Large intestine (tissue), 3 donors: ENCODE measurements around the gene SRPX2. TPM values are rescaled to one million over a fixed set of nuclear protein-coding genes. Genes with fewer than 3 reads are reported as not detected.

Source experiments
- DNase-seq, 2 donors: peaks; one replicate each; pipeline versions ENCODE4 v3.0.0 to v3.0.0-alpha.2; 2013
- H3K27ac ChIP-seq: one replicate; pipeline ENCODE4 v1.5.1; 2013; ENCODE audit warnings: low read length
- H3K27me3 ChIP-seq: 2 replicates; pipeline ENCODE4 v1.6.1; 2013; ENCODE audit warnings: low read length; ENCODE audit not compliant: control insufficient read depth, insufficient read depth
- H3K36me3 ChIP-seq: 2 replicates; pipeline ENCODE4 v1.6.1; 2013; ENCODE audit warnings: low read length; ENCODE audit not compliant: control insufficient read depth, insufficient read depth
- H3K4me1 ChIP-seq: one replicate; pipeline ENCODE4 v1.6.1; 2013; ENCODE audit warnings: low read length; ENCODE audit not compliant: control insufficient read depth, insufficient read depth
- H3K4me3 ChIP-seq: one replicate; pipeline ENCODE4 v1.5.1; 2013; ENCODE audit warnings: low read length
- H3K9me3 ChIP-seq: one replicate; pipeline ENCODE4 v1.6.1; 2013; ENCODE audit warnings: mild to moderate bottlenecking, low read depth, low read length, moderate library complexity; ENCODE audit not compliant: control insufficient read depth
- WGBS: methylation state at CpG from one replicate; pipeline ENCODE4 v1.1.5; 2013; ENCODE audit warnings: low lambda C conversion rate; ENCODE audit not compliant: insufficient coverage; 5-methylcytosine and 5-hydroxymethylcytosine counted together
- polyA plus RNA-seq: library from polyadenylated mRNA; unstranded; fragments of 120-200 nt; gene quantifications from one replicate; pipeline ENCODE4 v1.2.1, GENCODE V29; 2013

Gene SRPX2
- polyA plus RNA-seq, 1 donor = 6.1 TPM

DNA sequence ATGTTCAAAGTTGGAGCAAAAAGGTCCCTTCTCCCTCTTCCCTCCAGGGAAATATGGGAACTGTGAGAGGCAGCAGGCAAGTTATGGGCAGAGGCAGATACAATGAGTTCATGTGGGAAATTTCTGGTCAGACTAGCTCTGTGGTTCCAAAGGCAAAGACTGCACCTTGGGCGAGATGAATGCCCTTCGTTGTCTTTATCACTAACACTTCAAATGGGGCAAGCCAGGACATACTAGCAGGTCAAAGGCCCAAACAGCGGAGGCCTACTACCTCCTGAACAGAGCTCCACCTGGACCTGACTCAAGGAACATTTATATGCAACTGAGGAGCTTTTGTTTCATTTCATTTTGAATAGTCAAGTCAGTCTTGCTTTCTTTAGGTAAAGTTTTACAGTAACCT, 29.0 kb downstream of the SRPX2 start:
- Histone ChIP-seq H3K4me1 (peaks cover 10% of the 10 kb centered on the region), H3K4me3 (no peak overlapping the region), H3K9me3 (no peaks in the 10 kb centered on the region), H3K36me3 (no peaks in the 10 kb centered on the region), H3K27ac (no peak overlapping the region), H3K27me3 (no peaks in the 10 kb centered on the region)
- DNase-seq = peak in 1 of 2 donors; percentile 61
- WGBS = no CpG with 5 or more reads among the region's 3 CpGs

DNA sequence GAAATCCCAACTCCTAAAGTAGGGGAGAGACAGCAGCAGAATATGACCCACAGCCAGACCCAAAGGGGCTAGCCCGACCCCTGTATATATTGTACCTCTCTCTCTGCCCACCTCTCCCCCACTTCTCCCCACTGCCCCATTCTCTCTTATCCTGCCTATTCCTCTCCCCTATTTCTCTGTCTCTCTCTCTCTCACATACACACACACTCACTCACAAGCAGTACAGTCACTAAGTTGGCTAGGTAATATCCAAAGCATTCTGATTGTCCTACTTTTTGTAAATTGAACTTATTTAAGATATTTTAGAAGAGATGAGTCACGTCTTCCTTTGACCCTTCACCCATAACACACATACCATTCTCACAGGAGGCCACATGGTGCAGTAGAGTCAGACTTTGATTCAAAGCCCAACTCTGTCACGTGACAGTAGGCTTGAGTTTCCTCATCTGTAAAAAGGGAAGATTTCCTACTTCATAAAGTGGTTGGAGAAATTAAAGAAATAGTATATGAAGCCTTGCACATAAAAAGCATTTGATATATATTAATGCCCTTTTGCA, 29.5 kb downstream of the SRPX2 start:
- H3K27me3 ChIP-seq = no peaks in the 10 kb centered on the region
- no CpG with 5 or more reads among the region's 3 CpGs for WGBS
- H3K9me3 ChIP-seq = no peaks in the 10 kb centered on the region
- H3K4me1 ChIP-seq = peaks cover 10% of the 10 kb centered on the region
- H3K4me3 ChIP-seq = no peak overlapping the region
- H3K27ac ChIP-seq = no peak overlapping the region
- H3K36me3 ChIP-seq = no peaks in the 10 kb centered on the region
- no peak for DNase-seq

DNA sequence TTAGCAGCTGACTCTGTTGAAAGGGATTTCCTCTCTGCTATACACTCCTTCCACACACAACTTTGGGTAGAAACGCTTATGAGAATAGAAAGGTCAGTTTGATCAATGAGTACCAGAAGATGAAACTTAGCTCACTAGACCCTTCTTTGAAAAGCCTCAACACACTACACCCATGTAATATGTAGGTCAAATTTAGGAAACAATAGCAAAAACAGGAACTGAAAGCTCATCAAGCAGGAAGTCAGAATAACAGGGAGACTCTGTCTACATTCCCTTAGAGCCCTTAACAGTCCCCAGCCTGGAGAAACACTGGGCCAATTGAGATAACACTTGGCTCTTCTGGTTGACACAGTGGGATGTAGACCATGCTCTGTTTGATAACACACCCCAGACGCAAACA, 30.7 kb downstream of the SRPX2 start:
- no peak overlapping the region for H3K27ac ChIP-seq
- no peaks in the 10 kb centered on the region for H3K36me3 ChIP-seq
- H3K4me3 ChIP-seq = no peak overlapping the region
- peaks cover 10% of the 10 kb centered on the region for H3K4me1 ChIP-seq
- DNase-seq = no peak
- WGBS = no CpG with 5 or more reads among the region's 2 CpGs
- H3K9me3 ChIP-seq = no peaks in the 10 kb centered on the region
- no peaks in the 10 kb centered on the region for H3K27me3 ChIP-seq

DNA sequence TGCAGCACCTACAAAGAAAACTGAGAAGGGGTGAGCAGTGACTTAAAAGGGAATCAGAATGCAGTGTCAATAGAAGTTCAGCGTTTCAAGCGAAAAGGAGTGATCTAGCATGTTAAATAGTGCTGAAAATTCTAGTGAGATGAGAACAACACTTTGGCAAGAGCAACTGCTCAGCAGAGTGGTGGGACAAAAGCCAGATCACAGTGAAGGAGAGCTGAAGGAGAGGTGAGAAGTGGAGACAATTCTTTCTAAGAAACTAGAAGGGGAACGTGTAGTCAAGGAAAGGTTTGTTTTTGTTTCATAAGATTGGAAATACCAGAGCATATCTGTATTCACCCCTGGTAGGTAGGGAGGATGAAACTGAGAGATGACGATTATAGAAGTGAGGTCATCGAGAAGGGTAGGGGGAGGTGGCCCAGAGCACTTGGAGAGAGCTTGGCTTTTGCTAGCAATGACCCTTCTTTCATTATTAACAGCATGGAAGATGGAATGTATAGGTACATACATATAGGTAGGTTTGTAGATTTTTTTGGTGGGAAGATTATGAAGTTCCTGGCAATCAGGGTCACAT, 33.7 kb downstream of the SRPX2 start:
- no peak overlapping the region for H3K4me3 ChIP-seq
- H3K9me3 ChIP-seq = no peaks in the 10 kb centered on the region
- DNase-seq = no peak
- no CpG with 5 or more reads among the region's 5 CpGs for WGBS
- no peaks in the 10 kb centered on the region for H3K27me3 ChIP-seq
- H3K4me1 ChIP-seq = peaks cover 5% of the 10 kb centered on the region
- no peaks in the 10 kb centered on the region for H3K36me3 ChIP-seq
- no peak overlapping the region for H3K27ac ChIP-seq

DNA sequence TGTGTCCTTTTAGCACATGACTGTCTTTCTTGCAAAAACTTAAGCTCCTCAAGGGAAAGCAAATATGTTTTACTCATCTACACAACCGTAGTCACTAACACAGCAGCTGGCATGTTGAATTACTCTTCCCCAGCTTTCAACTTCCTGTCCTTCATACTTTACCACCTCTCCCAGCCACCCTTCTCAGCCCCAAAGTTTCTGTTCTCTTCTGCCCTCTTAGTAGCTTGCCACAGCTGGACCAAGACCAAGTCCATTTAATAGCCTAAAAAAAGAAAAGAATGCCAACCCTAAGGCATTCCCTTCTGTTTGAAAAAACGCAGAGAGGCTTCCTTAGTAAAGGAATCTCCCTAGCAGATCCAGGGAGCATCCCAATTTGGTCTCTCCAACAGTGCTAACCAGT, 36.8 kb downstream of the SRPX2 start:
- no CpG with 5 or more reads among the region's 2 CpGs for WGBS
- no peaks in the 10 kb centered on the region for H3K4me1 ChIP-seq
- no peak for DNase-seq
- no peak overlapping the region for H3K27ac ChIP-seq
- H3K36me3 ChIP-seq = no peaks in the 10 kb centered on the region
- no peaks in the 10 kb centered on the region for H3K27me3 ChIP-seq
- H3K9me3 ChIP-seq = no peaks in the 10 kb centered on the region
- no peak overlapping the region for H3K4me3 ChIP-seq

DNA sequence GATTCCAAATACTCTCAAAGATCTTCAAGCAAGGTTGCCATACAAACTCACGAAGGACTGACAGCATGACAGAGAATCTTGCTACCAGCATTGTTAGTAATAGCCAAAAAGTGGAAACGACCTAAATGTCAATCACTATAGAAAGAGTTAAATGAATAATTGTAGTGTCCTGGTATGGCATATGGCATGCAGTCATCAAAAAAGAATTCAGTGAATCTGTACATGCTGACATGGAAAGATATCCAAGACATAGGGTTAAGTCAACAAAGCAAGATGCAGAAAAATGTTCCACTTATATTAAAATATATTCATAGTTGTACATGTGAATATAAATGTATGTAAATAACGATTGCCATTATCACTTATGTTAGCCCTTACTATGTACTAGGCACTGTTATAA, 37.6 kb downstream of the SRPX2 start:
- Histone ChIP-seq H3K9me3 (no peaks in the 10 kb centered on the region), H3K4me1 (no peaks in the 10 kb centered on the region), H3K27ac (no peak overlapping the region), H3K4me3 (no peak overlapping the region), H3K36me3 (no peaks in the 10 kb centered on the region), H3K27me3 (no peaks in the 10 kb centered on the region)
- WGBS = no CpG with 5 or more reads among the region's 3 CpGs
- DNase-seq = no peak

DNA sequence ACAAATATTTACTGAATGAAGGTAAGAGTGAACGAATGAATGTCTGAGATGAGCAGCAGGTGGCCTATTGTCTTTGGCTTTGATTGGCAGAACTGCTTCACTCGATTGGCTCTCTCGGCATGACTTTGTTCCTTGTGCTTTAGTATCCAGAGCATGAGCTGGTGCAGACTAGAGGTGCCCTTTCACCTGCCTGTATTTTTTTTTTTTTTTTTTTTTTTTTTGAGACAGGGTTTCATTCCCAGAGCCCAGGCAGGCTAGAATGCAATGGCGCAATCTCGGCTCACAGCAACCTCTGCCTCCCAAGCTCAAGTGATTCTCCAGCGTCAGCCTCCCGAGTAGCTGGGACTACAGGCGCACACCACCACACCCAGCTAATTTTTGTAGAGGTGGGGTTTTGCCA, 38.9 kb downstream of the SRPX2 start:
- H3K27me3 ChIP-seq = no peaks in the 10 kb centered on the region
- no peaks in the 10 kb centered on the region for H3K4me1 ChIP-seq
- no peaks in the 10 kb centered on the region for H3K9me3 ChIP-seq
- DNase-seq = no peak
- H3K4me3 ChIP-seq = no peak overlapping the region
- H3K36me3 ChIP-seq = no peaks in the 10 kb centered on the region
- H3K27ac ChIP-seq = no peak overlapping the region
- WGBS = no CpG with 5 or more reads among the region's 8 CpGs

DNA sequence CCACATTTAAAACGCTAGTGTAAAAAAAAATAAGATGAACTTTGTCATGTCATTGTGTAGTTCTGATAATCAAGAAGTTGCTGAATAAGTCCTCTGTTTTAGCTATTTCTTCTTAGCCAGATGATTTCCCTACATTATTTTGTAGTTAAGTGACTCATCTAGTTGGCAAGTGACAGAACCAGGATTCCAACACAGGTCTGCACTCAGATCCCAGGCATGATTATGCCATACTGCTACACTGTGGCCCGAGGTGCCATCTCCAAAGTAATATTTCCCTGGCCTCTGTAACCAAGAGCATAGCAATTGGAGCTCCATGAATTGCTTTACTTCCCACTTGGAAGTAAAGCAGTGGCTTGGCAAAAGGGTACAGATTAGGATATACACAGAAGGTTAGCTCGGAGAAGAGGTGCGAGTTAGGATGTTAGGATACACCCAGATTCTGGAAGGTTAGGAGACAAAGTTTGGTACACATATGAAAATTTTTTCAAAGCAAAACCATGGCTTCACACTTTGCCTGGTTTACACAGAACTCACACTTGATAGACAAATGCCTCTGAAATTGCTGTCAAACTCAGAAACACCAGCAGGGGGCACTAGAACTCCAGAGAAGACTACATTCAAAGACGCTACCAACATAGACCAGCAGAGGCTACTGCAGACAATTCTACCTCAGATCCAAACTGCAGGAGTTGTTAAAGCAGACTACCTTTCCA, 41.4 kb downstream of the SRPX2 start:
- WGBS = no CpG with 5 or more reads among the region's 5 CpGs
- no peak overlapping the region for H3K27ac ChIP-seq
- H3K36me3 ChIP-seq = no peaks in the 10 kb centered on the region
- DNase-seq = peak; percentile 49 to 65
- no peaks in the 10 kb centered on the region for H3K27me3 ChIP-seq
- no peaks in the 10 kb centered on the region for H3K4me1 ChIP-seq
- H3K4me3 ChIP-seq = no peak overlapping the region
- H3K9me3 ChIP-seq = no peaks in the 10 kb centered on the region

DNA sequence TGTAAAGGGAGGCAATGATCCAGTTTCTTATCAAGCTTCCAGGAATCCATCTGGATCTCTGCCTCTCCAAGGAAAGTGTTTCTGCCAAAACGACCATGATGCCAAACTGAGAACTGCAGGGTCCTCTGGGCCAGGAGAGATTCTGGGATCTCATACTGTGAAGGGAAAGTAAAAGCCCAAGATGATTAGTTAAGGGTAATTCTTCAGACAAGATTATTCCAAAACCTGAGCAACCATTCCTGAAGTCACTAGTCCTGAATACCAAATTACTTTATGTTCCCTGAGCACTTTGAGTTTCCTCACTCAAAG, 42.0 kb downstream of the SRPX2 start:
- H3K4me1 ChIP-seq = no peaks in the 10 kb centered on the region
- H3K4me3 ChIP-seq = no peak overlapping the region
- H3K9me3 ChIP-seq = no peaks in the 10 kb centered on the region
- DNase-seq = no peak
- no peak overlapping the region for H3K27ac ChIP-seq
- H3K27me3 ChIP-seq = no peaks in the 10 kb centered on the region
- WGBS = no CpG with 5 or more reads among the region's 1 CpG
- no peaks in the 10 kb centered on the region for H3K36me3 ChIP-seq

DNA sequence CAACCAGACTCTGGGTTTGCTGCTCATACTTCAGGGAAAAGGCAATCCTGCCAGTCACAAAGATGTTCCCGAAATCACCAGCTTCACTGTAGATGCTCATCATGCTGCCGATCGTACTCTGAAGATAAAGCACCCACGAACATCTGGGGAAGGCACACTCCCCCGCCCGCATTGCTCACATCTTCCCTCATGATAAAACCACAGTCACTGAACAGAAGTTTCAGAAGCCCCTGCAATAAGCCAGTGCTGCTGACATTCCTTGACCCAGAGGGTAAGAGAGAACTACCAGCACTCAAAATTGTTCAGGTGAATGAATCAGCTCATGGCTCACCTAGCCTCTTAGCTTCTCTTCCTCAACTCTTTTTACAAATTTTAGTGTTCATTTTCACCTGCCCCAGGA, 43.1 kb downstream of the SRPX2 start:
- no CpG with 5 or more reads among the region's 6 CpGs for WGBS
- Histone ChIP-seq H3K9me3 (no peaks in the 10 kb centered on the region), H3K27ac (no peak overlapping the region), H3K27me3 (no peaks in the 10 kb centered on the region), H3K36me3 (no peaks in the 10 kb centered on the region), H3K4me1 (no peaks in the 10 kb centered on the region), H3K4me3 (no peak overlapping the region)
- no peak for DNase-seq

DNA sequence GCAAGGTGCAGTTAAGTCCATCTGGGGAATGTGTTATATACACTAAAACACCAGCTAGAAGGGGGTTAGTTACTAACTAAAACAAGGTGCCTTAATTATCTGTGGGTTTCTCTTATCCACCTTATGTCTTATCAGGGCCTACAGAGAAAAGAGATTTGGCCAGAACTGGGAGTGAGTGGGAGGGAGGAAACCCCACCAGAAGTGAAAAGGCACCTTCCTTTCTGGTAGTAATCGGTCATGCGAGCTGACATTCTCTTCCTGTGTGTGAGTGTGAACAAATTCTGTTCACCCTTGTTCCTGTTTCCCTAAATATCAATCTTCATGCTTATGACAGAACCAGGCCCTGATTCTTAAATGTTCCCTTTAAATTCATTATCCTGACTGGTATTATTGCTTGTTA, 43.5 kb downstream of the SRPX2 start:
- H3K4me3 ChIP-seq = no peak overlapping the region
- no peak for DNase-seq
- no CpG with 5 or more reads among the region's 2 CpGs for WGBS
- H3K27me3 ChIP-seq = no peaks in the 10 kb centered on the region
- no peak overlapping the region for H3K27ac ChIP-seq
- H3K9me3 ChIP-seq = no peaks in the 10 kb centered on the region
- no peaks in the 10 kb centered on the region for H3K36me3 ChIP-seq
- no peaks in the 10 kb centered on the region for H3K4me1 ChIP-seq
